Erythroblast (primary cell): Measurements from ENCODE around the gene HTATSF1.

Experiments
- GATA1 ChIP-seq: IDR thresholded peaks from 2 replicates; pipeline ENCODE4 v1.6.1; 2011; ENCODE audit warnings: low read depth, mild to moderate bottlenecking, control low read depth, low read length, moderate library complexity
- POLR2A ChIP-seq: IDR thresholded peaks from 2 replicates; pipeline ENCODE4 v1.6.1; 2011; ENCODE audit warnings: mild to moderate bottlenecking, low read length

GRCh38 chrX:136457303-136457917 is 40.0 kb upstream of the HTATSF1 start:
- TF ChIP-seq POLR2A, result no peak
- no peak for TF ChIP-seq GATA1
